Measurements from ENCODE around the gene KRTAP5-1.

DNA sequence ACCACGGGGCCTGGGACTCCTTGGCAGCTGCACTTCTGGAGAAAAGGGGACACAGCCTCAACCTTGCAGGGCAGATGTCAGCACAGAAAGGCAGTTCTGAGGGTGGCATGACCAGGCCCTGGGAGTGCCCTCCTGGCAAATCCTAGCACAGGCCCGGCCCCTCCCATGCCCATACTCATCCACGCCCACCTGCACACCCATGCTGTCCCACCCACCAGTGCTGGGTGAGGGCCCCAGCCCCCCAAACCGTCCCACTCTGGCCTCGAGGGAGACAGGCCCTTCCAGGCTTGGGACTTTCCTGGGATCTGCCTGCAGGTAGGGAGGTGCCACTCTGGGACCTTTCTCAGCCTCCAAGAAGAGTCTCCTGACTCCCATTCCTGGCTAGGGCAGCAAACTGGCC, 23.1 kb downstream of the KRTAP5-1 start:
- no peak for TF ChIP-seq CTCF (IDR thresholded peaks at IDR 0.05; ENCODE audit: insufficient read depth, low read length, poor library complexity, severe bottlenecking)
- no peak for TF ChIP-seq EZH2phosphoT487 (conservative IDR thresholded peaks at IDR 0.05; ENCODE audit: low read length)
